Ishikawa (cell line): ENCODE results near the gene SREBF2.

Experiments
- CEBPB ChIP-seq: IDR thresholded peaks from 2 replicates; pipeline ENCODE4 v1.6.1; 2012
- CREB1 ChIP-seq: IDR thresholded peaks from 2 replicates; pipeline ENCODE4 v1.6.1; 2012; ENCODE audit warnings: low read depth
- EGR1 ChIP-seq: IDR thresholded peaks from 2 replicates; pipeline ENCODE4 v1.6.1; 2012
- EP300 ChIP-seq: IDR thresholded peaks from 2 replicates; pipeline ENCODE4 v1.6.1; 2012; ENCODE audit warnings: borderline replicate concordance
- FOXM1 ChIP-seq: IDR thresholded peaks from 2 replicates; pipeline ENCODE4 v1.6.1; 2012; ENCODE audit warnings: low read depth, borderline replicate concordance
- MAX ChIP-seq: IDR thresholded peaks from 2 replicates; pipeline ENCODE4 v1.6.1; 2012
- NFIC ChIP-seq: IDR thresholded peaks from 2 replicates; pipeline ENCODE4 v1.6.1; 2012
- RAD21 ChIP-seq: IDR thresholded peaks from 2 replicates; pipeline ENCODE4 v1.6.1; 2012; ENCODE audit warnings: low read depth
- REST ChIP-seq: IDR thresholded peaks from 2 replicates; pipeline ENCODE4 v1.6.1; 2012; ENCODE audit warnings: low read depth, mild to moderate bottlenecking
- TAF1 ChIP-seq: IDR thresholded peaks from 2 replicates; pipeline ENCODE4 v1.6.1; 2012; ENCODE audit warnings: low read depth, mild to moderate bottlenecking
- TCF12 ChIP-seq: IDR thresholded peaks from 2 replicates; pipeline ENCODE4 v1.6.1; 2012; ENCODE audit warnings: low read depth
- TEAD4 ChIP-seq: IDR thresholded peaks from 2 replicates; pipeline ENCODE4 v1.6.1; 2012
- YY1 ChIP-seq: IDR thresholded peaks from 2 replicates; pipeline ENCODE4 v1.6.1; 2012; ENCODE audit warnings: low read depth
- ZBTB7A ChIP-seq: IDR thresholded peaks from 2 replicates; pipeline ENCODE4 v1.6.1; 2012; ENCODE audit warnings: low read depth
- TF ChIP-seq, protein P1 (sequence below): IDR thresholded peaks from 2 replicates; pipeline ENCODE4 v1.6.1; 2012

SREBF2 gene

DNA sequence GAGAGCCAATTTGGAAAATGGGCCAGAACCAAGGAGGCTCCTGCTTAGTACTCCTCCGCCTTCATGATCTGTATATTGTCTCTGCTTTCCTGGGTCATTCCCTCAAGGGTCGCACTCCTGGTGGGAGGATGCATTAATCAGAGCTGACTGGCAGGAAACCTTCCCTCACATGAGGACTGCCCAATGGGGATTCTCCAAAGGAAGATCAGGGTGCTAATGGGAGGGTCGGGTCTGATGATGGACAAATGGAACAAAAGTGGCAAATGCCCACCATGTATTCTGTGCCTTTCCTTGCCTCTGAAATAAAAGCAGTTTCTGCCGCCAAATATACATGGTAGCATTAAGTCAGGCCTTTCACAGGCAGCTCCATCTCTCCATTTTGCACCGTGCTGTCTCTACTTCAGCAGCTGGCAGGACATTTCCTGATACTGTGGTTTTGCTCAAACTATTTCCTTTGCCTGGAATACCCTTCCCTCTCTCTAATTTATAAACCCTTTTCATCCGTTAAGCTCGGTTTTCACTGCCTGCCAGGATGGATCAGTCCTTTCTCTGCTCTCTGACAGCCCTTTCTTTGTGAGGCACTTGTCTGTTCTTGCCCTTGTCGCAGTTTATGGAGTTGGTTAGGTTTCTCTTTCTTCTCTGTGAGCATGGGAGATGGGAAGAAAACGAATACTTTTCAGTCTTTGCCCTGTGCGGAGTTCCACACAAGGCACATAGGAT lies 13.5 kb downstream of the SREBF2 start:
- no peak for TF ChIP-seq EP300
- no peak for TF ChIP-seq NFIC
- TF ChIP-seq YY1: no peak
- no peak for TF ChIP-seq TAF1
- TF ChIP-seq, protein P1, sequence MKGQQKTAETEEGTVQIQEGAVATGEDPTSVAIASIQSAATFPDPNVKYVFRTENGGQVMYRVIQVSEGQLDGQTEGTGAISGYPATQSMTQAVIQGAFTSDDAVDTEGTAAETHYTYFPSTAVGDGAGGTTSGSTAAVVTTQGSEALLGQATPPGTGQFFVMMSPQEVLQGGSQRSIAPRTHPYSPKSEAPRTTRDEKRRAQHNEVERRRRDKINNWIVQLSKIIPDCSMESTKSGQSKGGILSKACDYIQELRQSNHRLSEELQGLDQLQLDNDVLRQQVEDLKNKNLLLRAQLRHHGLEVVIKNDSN: no peak
- TF ChIP-seq ZBTB7A: no peak
- no peak for TF ChIP-seq MAX
- TF ChIP-seq TEAD4: no peak
- TF ChIP-seq RAD21: no peak
- no peak for TF ChIP-seq REST

- TF ChIP-seq CEBPB: no peak
- no peak for TF ChIP-seq FOXM1
- no peak for TF ChIP-seq ZBTB7A
- TF ChIP-seq MAX: no peak
- TF ChIP-seq RAD21: no peak
- TF ChIP-seq TCF12: no peak
- no peak for TF ChIP-seq EP300
- TF ChIP-seq CREB1: no peak
- TF ChIP-seq TAF1: no peak
- TF ChIP-seq YY1: no peak
- no peak for TF ChIP-seq TEAD4
Observed at GRCh38 chr22:41847300-41847699, 14.4 kb downstream of the SREBF2 start.

GRCh38 chr22:41848468-41848867 lies 15.6 kb downstream of the SREBF2 start:
- TF ChIP-seq YY1: no peak
- TF ChIP-seq, protein P1: no peak
- no peak for TF ChIP-seq TEAD4
- no peak for TF ChIP-seq TCF12
- TF ChIP-seq ZBTB7A: no peak
- no peak for TF ChIP-seq TAF1
- no peak for TF ChIP-seq FOXM1
- no peak for TF ChIP-seq NFIC
- no peak for TF ChIP-seq REST
- no peak for TF ChIP-seq CEBPB
- no peak for TF ChIP-seq CREB1
- no peak for TF ChIP-seq EP300
- no peak for TF ChIP-seq RAD21

GRCh38 chr22:41856469-41856868 lies 23.6 kb downstream of the SREBF2 start:
- TF ChIP-seq CEBPB (no peak), CREB1 (no peak), MAX (no peak), FOXM1 (no peak), REST (no peak), TCF12 (no peak), TEAD4 (no peak), YY1 (no peak), ZBTB7A (no peak), EP300 (no peak), RAD21 (no peak), NFIC (no peak), TAF1 (no peak), EGR1 (no peak)
- TF ChIP-seq, protein P1: no peak
